ENCODE results near the gene PON3. TPM values are rescaled to one million over a fixed set of nuclear protein-coding genes. Genes with fewer than 3 reads are reported as not detected.

Gene PON3
- total RNA-seq, 1 experiment from 2014 or later, result not detected

- intact Hi-C loops (cut with micrococcal nuclease), result no loop called here
- Histone ChIP-seq H3K27ac (ENCODE audit: low read length) (no peak overlapping the region), H3K4me2 (ENCODE audit: low read length) (no peak overlapping the region), H3K4me1 (ENCODE audit: insufficient read depth, low read length) (peaks cover 8% of the 10 kb centered on the region; the same call in 1 of the 2 replicates), H3F3A (ENCODE audit: low read length, unreplicated experiment) (no peaks in the 10 kb centered on the region), H3K9me2 (replicated peaks; ENCODE audit: low read length) (no peaks in the 10 kb centered on the region), H2AFZ (ENCODE audit: low read length) (no peak overlapping the region), H3K79me2 (ENCODE audit: low read length) (peaks cover 14% of the 10 kb centered on the region), H3K4me3 (ENCODE audit: low read length) (no peak overlapping the region), H3K36me3 (ENCODE audit: low read depth, low read length) (0 out of 2 replicates have a peak, but pooled peaks cover 3% of the 10 kb centered on the region), H3K9me3 (ENCODE audit: low read length) (no peaks in the 10 kb centered on the region), H4K20me1 (ENCODE audit: low read length) (no peaks in the 10 kb centered on the region), H3K9ac (ENCODE audit: low read length) (no peak overlapping the region), H3K27me3 (ENCODE audit: low read length) (no peaks in the 10 kb centered on the region)
- no peak for DNase-seq
- TF ChIP-seq EZH2phosphoT487 (IDR thresholded peaks at IDR 0.05; ENCODE audit: borderline replicate concordance, low read length), result no peak
- ATAC-seq, result no peak
- ChIA-PET POLR2A (ENCODE audit: unreplicated experiment) (interaction anchor here (0.5 kb wide), 1 partner anchor 110 kb away, joined by 13 read pairs; no protein-coding TSS in a partner anchor), CTCF (no interaction called here)
- BruUV-seq (replicated peaks), result no TSS peak
Measured at GRCh38 chr7:95427166-95427565, 31.0 kb upstream of the PON3 start.

- no peak overlapping the region for H2AFZ ChIP-seq (ENCODE audit: low read length)
- no peaks in the 10 kb centered on the region for H3K27me3 ChIP-seq (ENCODE audit: low read length)
- no peaks in the 10 kb centered on the region for H4K20me1 ChIP-seq (ENCODE audit: low read length)
- H3K9ac ChIP-seq (ENCODE audit: low read length), result no peak overlapping the region
- no peak overlapping the region for H3K4me3 ChIP-seq (ENCODE audit: low read length)
- ATAC-seq (no peak), DNase-seq (no peak)
- H3K27ac ChIP-seq (ENCODE audit: low read length), result no peak overlapping the region
- intact Hi-C loops (cut with micrococcal nuclease), result no loop called here
- POLR2A ChIA-PET (ENCODE audit: unreplicated experiment), result no interaction called here
- no peaks in the 10 kb centered on the region for H3K4me1 ChIP-seq (ENCODE audit: insufficient read depth, low read length)
- peaks cover 5% of the 10 kb centered on the region; the same call in 1 of the 2 replicates for H3K36me3 ChIP-seq (ENCODE audit: low read depth, low read length)
- BruUV-seq (replicated peaks), result no TSS peak
- H3K9me3 ChIP-seq (ENCODE audit: low read length), result no peaks in the 10 kb centered on the region
- H3K4me2 ChIP-seq (ENCODE audit: low read length), result no peak overlapping the region
- H3K9me2 ChIP-seq (replicated peaks; ENCODE audit: low read length), result no peaks in the 10 kb centered on the region
- CTCF ChIA-PET, result no interaction called here
- TF ChIP-seq EZH2phosphoT487 (IDR thresholded peaks at IDR 0.05; ENCODE audit: borderline replicate concordance, low read length), result no peak
- TF ChIP-seq EZH2 (IDR thresholded peaks at IDR 0.05; ENCODE audit: low read length, unreplicated experiment), result no peak
- TF ChIP-seq CTCF (conservative IDR thresholded peaks at IDR 0.05; ENCODE audit: low read depth, low read length), result no peak
- H3F3A ChIP-seq (ENCODE audit: low read length, unreplicated experiment), result no peaks in the 10 kb centered on the region
- peaks cover 9% of the 10 kb centered on the region; the same call in 1 of the 2 replicates for H3K79me2 ChIP-seq (ENCODE audit: low read length)
Measured at GRCh38 chr7:95425694-95426093, 29.5 kb upstream of the PON3 start.

- ChIA-PET CTCF (no interaction called here), POLR2A (ENCODE audit: unreplicated experiment) (no interaction called here)
- DNase-seq (no peak), ATAC-seq (no peak)
- no peaks in the 10 kb centered on the region for H3K27me3 ChIP-seq (ENCODE audit: low read length)
- no peak overlapping the region for H3K4me3 ChIP-seq (ENCODE audit: low read length)
- BruUV-seq (replicated peaks), result no TSS peak
- intact Hi-C loops (cut with micrococcal nuclease), result no loop called here
- no peaks in the 10 kb centered on the region for H3F3A ChIP-seq (ENCODE audit: low read length, unreplicated experiment)
- H3K27ac ChIP-seq (ENCODE audit: low read length), result no peak overlapping the region
- no peak overlapping the region for H3K4me2 ChIP-seq (ENCODE audit: low read length)
- no peaks in the 10 kb centered on the region for H4K20me1 ChIP-seq (ENCODE audit: low read length)
- no peak for TF ChIP-seq EZH2phosphoT487 (IDR thresholded peaks at IDR 0.05; ENCODE audit: borderline replicate concordance, low read length)
- no peak for TF ChIP-seq CTCF (conservative IDR thresholded peaks at IDR 0.05; ENCODE audit: low read depth, low read length)
- no peak for TF ChIP-seq EZH2 (IDR thresholded peaks at IDR 0.05; ENCODE audit: low read length, unreplicated experiment)
- no peaks in the 10 kb centered on the region for H3K9me2 ChIP-seq (replicated peaks; ENCODE audit: low read length)
- H3K9ac ChIP-seq (ENCODE audit: low read length), result no peak overlapping the region
- no peaks in the 10 kb centered on the region for H3K9me3 ChIP-seq (ENCODE audit: low read length)
- H3K4me1 ChIP-seq (ENCODE audit: insufficient read depth, low read length), result no peaks in the 10 kb centered on the region
- H3K36me3 ChIP-seq (ENCODE audit: low read depth, low read length), result peaks cover 8% of the 10 kb centered on the region; the same call in 1 of the 2 replicates
- H3K79me2 ChIP-seq (ENCODE audit: low read length), result peaks cover 9% of the 10 kb centered on the region; the same call in 1 of the 2 replicates
- H2AFZ ChIP-seq (ENCODE audit: low read length), result no peak overlapping the region
Measured at GRCh38 chr7:95424716-95425115, 28.5 kb upstream of the PON3 start.
